ENCODE data around the gene ATP5MG.

ATP5MG gene

GRCh38 chr11:118441770-118442275 is 40.4 kb downstream of the ATP5MG start:
- no peak for DNase-seq (ENCODE audit: low read depth in 2 of 2)

- no peak for DNase-seq (ENCODE audit: low read depth in 2 of 2)
Measured at GRCh38 chr11:118442301-118442700, 40.9 kb downstream of the ATP5MG start.

GRCh38 chr11:118442908-118443589 is 41.6 kb downstream of the ATP5MG start:
- DNase-seq (ENCODE audit: low read depth in 2 of 2) = no peak

GRCh38 chr11:118443590-118444218 is 42.3 kb downstream of the ATP5MG start:
- DNase-seq (ENCODE audit: low read depth in 2 of 2) = no peak

GRCh38 chr11:118447423-118447822 is 46.0 kb downstream of the ATP5MG start:
- DNase-seq (ENCODE audit: low read depth in 2 of 2) = no peak

GRCh38 chr11:118448294-118448693 is 46.9 kb downstream of the ATP5MG start:
- DNase-seq (ENCODE audit: low read depth in 2 of 2) = no peak

- DNase-seq (ENCODE audit: low read depth in 2 of 2) = no peak
Measured at GRCh38 chr11:118449316-118449918, 48.0 kb downstream of the ATP5MG start.

- DNase-seq (ENCODE audit: low read depth in 2 of 2) = no peak
Measured at GRCh38 chr11:118450451-118450850, 49.0 kb downstream of the ATP5MG start.
